Measurements from ENCODE around the gene ZFYVE1.
"Not testable (repeated sequence)": the region's sequence is repeated elsewhere in the genome, so short reads cannot be mapped to it uniquely, and the experiment has no call there.

- TF ChIP-seq EZH2 (IDR thresholded peaks at IDR 0.05; ENCODE audit: low read length, unreplicated experiment); CTCF (conservative IDR thresholded peaks at IDR 0.05; ENCODE audit: low read depth, low read length); EZH2phosphoT487 (IDR thresholded peaks at IDR 0.05; ENCODE audit: borderline replicate concordance, low read length): not testable (repeated sequence)
Observed at GRCh38 chr14:72962336-72962754, 64.6 kb downstream of the ZFYVE1 start.
